Stimulated activated CD4-positive, alpha-beta T cell treated with anti-CD3 and anti-CD28 coated beads, Interleukin-15, amount 100 ng/mL, for 48 hours (primary cell): ENCODE data around the gene FNDC1.

Source experiments
- DNase-seq, 2 donors: peaks; one replicate each; pipeline ENCODE4 v3.0.0-alpha.2; 2020; ENCODE audit warnings: low read depth in 2 of 2

Gene FNDC1

GRCh38 chr6:159212028-159212427 lies 42.8 kb downstream of the FNDC1 start:
- DNase-seq, result no peak

GRCh38 chr6:159212525-159213280 lies 43.5 kb downstream of the FNDC1 start:
- no peak for DNase-seq

- DNase-seq, result no peak
Observed at GRCh38 chr6:159213405-159213804, 44.2 kb downstream of the FNDC1 start.

- no peak for DNase-seq
Observed at GRCh38 chr6:159214281-159214680, 45.1 kb downstream of the FNDC1 start.

- peak in 1 of 2 donors; percentile 1 for DNase-seq
Observed at GRCh38 chr6:159217595-159218275, 48.5 kb downstream of the FNDC1 start.

- DNase-seq, result no peak
Observed at GRCh38 chr6:159220093-159220492, 50.9 kb downstream of the FNDC1 start.

- DNase-seq, result no peak
Observed at GRCh38 chr6:159221486-159222170, 52.4 kb downstream of the FNDC1 start.

GRCh38 chr6:159224452-159224851 lies 55.3 kb downstream of the FNDC1 start:
- no peak for DNase-seq

GRCh38 chr6:159229651-159230051 lies 60.5 kb downstream of the FNDC1 start:
- no peak for DNase-seq

GRCh38 chr6:159232106-159232645 lies 63.0 kb downstream of the FNDC1 start:
- no peak for DNase-seq

- DNase-seq, result no peak
Observed at GRCh38 chr6:159232751-159233150, 63.6 kb downstream of the FNDC1 start.

GRCh38 chr6:159233365-159234101 lies 64.3 kb downstream of the FNDC1 start:
- no peak for DNase-seq

- DNase-seq, result no peak
Observed at GRCh38 chr6:159234102-159234553, 64.9 kb downstream of the FNDC1 start.

- DNase-seq, result no peak
Observed at GRCh38 chr6:159238920-159239558, 69.8 kb downstream of the FNDC1 start.

- DNase-seq, result no peak
Observed at GRCh38 chr6:159249128-159249527, 79.9 kb downstream of the FNDC1 start.

GRCh38 chr6:159249752-159250151 lies 80.6 kb downstream of the FNDC1 start:
- no peak for DNase-seq

GRCh38 chr6:159250633-159251032 lies 81.4 kb downstream of the FNDC1 start:
- DNase-seq, result no peak

- no peak for DNase-seq
Observed at GRCh38 chr6:159252955-159253508, 83.8 kb downstream of the FNDC1 start.

- DNase-seq, result no peak
Observed at GRCh38 chr6:159254186-159254585, 85.0 kb downstream of the FNDC1 start.

GRCh38 chr6:159255434-159255951 lies 86.3 kb downstream of the FNDC1 start:
- DNase-seq, result no peak

- DNase-seq, result no peak
Observed at GRCh38 chr6:159256128-159256527, 86.9 kb downstream of the FNDC1 start.
